HG03571 (cell line): Measurements from ENCODE around the gene ELFN1.

Source experiments
- ATAC-seq: cut with Tn5 transposase; IDR thresholded peaks from one replicate; pipeline ENCODE4 v1.9.1; 2021; ENCODE audit not compliant: unreplicated experiment

ELFN1 gene

DNA sequence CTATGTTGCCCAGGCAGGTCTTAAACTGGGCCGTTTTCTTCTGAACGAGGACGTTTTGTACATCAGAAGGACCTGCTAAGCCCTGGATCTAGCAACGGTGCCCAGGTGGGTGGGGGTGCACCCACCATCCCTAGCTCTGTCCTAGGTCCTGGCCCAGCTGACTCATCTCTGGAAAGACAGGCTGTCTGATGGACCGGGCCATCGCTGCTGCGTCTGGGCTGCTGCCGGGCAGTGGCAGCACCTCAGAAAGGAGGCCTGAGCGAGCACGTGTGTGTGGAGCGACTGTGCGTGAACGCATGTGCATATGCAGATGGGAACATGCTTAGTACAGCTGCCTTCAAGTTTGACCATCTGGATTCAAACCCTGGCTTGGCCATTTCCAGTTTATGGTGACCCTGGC, 7.3 kb upstream of the ELFN1 start:
- no peak for ATAC-seq

DNA sequence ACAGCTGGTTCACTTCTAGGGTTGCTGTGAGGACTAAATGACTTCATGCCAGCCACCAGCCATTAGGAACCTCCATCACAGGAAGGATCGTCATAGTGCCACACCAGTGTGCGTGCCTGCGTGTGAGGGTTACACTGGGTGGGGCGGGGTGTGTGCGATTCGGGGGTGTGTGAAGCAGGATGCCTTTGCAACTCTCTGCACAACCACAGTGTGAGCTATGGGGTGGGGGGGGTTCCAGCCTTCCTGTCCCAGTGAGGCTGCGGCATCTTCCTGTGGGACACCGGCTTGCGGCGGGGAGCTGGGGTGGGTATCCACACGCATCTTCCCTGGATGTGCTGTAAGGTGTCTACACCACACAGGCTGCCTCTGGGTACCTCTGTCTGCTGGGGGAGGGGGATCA, 6.9 kb upstream of the ELFN1 start:
- ATAC-seq, result no peak

DNA sequence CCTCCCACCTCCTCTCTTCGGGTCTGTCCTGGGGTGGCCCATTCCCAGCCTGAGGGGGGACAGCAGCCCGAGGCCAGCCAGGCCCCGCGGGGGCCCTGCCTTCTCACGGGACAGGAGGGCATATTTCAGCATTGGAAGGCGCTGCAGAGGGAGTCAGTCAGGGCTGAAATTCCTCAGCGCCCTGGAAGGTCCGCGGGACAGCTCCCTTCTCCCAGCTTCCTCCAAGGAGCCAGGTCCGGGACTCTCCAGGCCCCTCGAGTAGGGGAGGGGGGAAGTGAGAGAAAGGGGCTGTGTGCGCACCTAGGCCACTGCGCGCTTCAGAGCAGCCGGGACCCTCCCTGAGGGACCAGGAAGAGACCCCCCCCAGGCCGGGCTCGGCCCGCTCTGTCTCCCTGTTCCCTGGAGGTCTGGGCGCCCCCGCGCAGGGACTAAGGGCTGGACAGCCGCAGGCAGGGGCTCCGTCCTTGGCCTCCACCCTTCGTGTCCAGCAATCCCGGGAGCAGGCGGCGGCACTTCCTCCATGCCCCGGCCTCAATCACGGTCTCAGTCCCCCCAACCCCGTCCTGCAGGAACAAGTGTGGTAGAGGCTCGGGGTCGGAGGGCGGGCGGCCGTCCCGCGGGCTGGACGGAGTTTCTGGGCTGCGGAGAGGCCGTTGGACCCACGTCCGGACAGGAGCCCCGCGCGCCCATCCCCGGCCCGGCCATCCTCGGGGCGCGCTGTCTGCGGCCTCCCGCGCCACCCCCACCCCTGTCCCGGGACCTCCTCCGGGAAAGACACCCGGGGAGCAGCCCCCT, 6.0 kb upstream of the ELFN1 start:
- no peak for ATAC-seq

DNA sequence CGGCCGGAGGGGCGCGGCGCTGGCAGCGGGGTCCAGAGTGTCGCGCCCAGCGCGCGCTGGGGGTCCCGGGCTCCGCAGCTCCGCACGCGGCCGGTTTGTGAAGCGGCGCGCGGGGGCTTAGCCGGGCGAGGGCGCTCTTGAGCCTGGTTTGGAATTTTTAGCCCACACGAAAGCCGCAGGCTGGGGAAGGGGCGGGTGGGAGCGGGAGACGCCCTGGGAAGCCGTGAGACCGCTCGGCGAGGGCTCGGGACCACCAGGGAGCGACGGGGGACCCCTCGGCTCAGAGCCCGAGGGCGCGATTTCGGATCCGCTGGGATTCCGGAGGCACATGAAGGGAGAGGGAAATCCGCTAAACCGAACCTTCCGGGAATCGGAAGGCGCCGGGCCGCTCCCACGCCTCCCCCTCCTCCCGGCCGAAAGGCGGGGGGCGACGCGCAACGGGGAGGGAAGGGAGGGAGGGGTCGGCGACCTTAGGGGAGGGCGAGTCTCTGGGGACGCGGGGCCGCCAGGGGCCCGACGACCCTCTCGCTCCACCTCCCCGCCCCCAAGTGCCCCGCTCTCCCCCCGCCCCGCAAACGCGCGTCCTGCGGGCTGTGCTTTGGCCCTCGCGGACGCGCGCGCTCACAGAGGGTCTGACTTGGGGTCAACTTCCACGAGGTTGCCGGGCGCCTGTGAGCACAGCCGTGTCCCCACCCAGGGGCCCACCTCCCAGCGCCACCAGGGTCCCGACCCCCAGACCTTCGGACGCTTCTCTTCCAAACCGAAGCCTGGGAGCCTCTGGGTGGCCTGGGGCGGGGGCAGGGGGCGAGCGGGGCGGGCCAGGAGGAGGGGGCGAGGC, 5.1 kb upstream of the ELFN1 start:
- ATAC-seq, result no peak

DNA sequence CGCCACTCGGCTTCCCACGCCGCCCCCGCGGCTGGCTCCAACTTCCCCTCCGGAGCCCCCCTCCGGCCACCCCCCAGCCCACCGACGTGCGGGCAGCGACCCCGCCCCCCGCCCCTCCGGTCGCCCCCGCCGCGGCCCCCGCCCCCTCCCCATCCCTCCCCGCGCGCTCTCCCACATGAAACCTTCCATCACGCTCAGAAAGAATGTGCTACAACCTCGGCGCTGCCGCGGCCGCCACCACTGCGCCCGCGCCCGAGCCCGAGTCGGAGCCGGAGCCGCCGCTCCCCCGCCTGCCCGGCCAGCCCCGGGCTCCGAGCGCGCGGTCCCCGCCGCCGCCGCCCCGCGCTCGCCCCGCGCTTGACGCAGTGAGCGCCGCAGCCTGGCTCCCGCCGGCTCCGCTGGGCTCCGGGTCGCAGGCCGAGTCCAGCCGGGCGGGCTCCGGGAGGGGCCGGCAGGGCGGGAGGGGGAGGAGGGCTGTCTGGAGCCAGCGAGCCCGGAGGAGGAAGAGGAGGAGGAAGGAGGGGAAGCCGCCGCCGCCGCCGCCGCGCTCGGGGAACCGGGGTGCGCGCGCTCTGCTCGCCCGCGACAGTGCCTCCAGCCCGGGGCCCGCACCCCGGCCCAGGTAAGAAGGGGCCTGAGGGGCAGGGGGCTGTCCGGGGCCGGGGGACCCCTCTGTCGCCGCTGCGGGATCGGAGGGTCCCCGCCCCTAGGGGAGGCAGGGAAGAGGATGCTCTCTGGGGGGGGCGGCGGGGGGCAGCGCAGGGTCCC, 4.3 kb upstream of the ELFN1 start:
- ATAC-seq, result no peak

DNA sequence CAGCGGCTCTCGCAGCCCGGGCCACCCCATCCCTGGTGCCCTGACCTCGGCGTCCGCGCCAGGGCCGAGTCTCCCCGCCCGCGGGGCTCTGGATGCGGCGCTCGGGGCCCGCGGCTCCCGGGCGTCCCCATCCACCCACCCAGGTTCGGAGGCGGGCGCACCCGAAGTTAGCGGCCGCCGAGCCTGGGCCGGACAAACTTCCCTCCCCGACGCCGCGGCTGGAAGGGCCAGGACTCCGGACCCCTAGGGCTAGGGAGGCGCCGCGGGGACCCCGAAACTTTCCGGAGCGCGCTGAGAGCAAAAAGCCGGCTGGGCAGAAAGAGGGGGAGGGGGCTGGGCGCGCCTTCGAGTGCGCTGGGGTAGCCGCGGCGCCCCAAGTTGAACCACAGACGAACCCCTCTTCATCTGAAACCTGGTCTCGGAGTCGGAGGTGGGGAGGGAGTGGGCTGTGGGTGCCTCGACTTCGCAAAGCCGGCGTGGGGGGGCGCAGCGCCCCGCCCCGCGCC, 3.7 kb upstream of the ELFN1 start:
- ATAC-seq, result no peak

DNA sequence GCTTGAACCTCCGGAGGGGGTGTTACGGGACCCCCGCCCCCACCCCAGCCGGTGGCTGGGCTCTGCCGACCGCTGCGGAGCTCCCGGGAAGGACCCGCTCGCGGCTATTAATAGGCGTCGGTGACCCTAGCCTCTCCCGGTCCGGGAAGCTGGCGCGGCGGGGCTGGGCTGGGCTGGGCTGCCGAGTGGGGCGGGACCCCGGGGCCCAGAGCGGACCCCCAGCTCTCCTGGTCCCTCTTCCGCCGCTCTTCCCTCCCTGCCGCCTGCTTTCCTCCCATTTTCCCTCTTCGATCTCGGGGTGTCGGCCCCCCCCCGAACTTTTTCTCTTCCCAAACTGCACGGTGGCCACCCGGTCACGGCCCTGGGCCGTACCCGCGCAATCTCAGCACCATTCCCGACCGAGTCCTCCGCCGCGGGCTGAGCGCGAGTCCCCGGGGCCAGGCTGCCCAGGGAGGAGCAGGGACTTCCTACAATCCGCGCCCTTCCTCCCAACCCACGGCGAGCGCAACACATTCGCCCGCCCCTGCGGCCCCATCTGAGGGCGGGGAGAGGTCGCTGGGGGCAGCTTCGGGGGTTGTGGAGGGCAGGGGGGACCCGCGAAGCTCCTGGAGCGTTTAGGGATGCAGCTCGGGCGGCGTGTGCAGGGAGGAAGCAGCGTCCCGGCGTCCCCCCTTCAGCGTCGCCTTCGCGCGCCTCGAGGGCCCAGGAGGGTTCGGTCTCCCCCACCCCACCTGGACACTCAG, 3.1 kb upstream of the ELFN1 start:
- no peak for ATAC-seq

DNA sequence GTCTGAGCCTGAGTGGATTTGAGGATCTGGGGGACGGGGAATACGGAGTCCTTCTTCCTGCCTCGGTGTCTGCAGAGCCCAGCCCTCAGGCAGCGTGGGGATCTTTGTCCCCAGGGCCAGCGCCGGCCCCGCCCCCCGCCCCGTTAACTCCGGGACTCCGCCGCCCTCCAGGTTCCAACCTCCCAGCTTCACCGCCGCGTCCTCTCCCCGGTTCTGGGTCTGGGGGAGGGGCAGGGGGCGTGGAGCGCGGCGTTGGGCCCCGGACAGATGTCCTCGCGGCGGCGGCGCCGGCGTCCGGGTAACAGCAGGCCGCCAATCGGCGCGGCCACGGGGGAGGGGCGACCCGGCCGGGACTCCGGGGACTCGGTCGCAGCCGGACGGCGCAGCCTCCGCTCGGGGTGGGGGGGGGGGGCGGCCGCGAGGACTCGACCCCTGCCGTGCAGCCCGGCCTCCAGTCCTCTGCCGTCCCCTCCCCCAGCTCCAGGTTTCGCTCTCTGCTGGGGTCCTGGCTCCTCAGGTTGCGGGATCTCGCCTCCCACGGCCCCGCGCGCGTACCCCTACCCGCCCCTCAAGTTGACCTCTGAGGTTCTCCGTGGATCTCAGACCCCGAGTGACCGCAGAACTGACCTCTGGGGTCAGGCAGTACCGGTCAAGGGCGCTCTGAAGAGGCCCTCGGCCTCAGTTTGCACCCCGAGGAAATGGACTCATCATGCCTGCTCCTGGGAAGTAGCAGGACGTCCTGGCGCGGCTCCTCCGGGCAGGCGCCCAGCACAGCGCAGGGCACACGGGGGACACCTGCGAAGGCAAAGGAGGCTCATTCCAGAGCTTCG, 2.3 kb upstream of the ELFN1 start:
- ATAC-seq, result no peak

DNA sequence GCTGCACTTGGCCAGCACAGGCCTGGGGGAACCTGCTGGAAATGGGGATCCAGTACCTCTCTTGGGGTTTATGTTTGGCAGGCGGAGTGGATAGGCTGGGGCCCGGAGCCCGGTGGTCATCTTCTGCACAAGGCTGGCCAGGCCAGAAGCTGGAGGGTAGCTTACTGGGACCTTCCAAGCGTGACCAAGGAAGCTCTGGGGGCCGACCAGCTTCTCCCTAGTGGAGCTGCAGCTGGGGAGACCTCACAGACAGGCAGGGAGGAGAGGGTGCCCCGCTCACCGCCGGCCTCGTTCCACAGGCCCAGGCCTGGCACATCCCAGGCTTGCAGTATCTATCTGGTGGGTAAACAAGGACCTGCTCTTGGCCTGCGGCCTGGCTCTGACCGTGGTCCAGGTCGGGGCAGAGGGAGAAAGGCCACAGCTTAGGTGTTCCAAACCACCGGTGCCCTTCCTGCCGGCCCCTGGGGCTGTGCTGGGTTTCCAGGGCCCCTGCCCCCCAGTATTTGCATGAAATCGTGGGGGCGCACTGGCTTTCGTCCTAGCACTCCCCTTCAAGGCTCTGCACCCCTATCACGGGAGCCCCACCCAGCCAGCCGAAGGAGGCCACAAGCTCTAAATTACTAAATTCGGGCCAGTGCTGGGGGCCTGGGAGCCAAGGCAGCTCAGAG, 1.5 kb upstream of the ELFN1 start:
- no peak for ATAC-seq

DNA sequence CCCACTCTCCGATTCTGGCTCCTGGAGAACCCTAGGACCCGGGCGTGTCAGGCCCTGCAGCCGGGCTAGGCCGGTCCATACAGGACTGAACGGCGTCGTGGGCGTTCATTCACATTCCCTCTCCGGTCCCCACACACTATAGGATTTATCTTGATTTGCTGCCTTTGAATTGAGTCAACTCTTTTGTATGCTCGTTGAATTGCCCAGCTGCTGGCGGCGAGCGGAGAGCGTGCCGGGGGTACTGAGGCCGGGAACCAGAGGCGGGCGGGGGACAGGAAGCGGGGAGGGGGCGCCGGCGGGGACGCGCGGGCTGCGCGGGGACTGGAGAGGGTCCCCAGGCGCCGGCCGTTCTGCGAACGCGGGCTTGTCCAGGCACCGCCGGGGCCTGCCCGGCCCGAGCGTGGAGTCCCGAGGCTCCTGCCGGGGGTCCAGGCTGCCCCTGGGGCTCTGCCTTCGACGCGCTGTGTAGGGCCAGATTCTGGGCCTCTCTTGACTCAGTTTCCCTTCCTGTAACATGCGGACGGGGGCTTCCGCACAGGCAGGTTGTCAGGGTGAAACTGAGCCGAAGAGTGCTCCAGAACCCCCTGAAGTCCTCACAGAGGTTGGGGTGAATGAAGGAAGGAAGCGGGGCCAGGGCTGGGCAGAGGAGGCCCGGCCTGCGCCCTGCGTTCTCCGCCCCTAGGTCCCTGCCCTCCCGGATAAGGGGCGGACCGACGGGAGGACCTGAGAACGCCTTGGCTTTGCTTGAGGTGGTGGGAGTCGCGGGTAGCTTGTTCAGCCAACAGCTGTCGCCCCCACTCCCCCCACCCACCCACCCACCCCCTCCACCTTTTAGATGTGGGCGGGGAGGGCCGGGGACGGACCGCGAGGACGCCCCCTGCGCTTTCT, 769 bp upstream of the ELFN1 start:
- ATAC-seq, result no peak

DNA sequence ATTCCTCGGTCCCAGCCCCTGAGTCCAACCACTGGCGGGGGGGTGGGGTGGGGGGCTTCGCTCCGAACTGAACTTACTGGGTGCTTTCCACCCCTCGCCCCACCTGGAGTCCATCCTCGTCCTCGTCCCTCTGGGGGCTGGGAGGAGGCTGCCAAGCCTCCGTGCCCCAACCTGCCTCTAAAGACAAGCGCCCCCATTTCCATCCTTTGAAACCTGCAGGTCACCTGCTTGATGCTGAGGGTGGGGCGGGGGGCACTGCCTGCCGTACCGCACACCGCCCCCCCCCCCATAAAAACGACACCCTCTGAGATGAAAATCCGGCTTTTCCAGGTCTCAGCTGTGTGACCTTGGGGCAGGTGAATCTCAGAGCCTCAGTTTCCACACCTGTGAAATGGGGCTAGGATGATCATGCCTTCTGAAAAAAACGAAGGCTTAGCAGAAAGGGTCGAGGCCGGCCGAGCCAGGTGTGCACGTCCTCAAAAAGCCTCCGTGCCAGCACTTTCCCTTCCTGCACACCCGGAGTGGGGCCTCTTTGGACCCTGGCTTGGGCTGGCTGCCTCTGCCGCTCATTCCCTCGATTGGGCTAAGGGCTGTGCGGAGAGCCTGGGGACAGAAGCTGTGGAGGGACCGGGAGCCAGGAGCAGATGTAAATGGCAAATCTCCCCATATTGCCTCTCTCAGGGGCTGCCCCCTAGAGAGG, 967 bp downstream of the ELFN1 start:
- no peak for ATAC-seq

DNA sequence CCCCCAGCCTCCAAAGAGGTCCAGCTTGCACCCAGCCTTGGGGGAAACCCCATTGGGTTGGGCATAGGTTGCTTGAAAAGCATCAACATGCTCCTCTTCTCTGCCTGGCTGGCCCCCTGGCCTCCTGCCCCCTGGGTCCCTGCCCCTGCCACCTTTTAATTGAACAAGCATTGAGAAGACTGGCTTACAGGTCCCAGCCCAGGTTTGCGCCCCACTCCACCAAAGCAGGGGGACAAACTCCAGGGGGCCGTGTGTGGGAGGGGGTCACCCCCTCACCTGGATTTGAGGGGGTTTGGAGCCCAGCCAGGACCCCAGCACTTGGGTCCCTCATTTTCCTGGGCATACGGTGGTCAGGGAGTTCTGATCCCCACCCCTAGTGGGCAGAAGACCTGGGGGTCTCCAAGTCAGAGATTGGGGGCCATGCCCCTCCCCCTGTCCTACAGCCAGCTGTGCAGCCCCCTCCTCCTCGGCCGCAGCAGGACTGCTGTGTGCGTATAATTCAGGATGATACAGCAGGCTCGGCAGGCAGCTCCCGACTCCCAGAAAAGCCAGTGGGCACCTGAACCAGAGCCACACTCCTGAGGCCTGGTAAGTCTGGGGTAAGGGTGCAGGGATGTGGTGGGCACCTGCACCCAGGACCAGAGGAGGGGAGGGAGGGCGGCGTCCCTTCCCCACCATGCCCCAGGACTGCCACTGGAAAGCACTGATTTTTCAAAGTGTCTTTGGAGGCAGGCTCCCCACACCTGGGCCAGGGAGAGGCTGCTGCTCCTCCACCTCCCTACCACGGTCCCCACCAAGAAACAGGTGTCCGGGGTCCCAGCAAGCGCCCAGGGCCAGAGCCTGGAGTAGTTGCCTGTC, 1.7 kb downstream of the ELFN1 start:
- ATAC-seq, result no peak

DNA sequence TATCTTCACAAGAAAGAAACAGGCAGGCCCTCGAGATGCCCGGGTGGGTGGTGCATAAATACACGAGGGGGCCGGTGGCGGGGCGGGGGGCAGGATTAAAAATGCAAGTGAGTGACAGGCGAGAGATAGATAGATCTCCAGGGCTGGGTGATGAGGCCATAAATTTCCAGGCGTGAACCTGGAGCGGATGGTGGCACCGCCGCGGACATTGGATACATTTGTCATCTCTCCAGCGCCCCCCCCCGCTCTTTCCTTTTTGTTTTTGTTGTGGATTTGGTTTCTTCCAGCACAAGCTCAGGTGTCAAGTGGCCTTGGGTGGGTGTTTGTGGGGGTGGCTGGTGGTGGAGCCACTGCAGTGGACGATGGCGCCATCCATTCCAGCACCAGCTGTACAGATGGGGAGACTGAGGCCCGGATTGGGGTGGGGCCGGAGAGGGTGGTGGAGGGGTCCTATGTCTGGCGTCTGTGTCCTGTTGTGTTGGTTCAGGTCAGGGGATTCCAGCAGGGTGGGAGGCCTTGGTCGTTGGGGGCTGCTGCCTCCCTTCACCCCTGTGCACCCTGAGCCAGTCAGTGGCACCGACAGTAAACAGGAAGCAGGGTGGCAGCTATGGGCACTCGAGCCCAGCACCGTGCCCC, 2.9 kb downstream of the ELFN1 start:
- ATAC-seq, result no peak

DNA sequence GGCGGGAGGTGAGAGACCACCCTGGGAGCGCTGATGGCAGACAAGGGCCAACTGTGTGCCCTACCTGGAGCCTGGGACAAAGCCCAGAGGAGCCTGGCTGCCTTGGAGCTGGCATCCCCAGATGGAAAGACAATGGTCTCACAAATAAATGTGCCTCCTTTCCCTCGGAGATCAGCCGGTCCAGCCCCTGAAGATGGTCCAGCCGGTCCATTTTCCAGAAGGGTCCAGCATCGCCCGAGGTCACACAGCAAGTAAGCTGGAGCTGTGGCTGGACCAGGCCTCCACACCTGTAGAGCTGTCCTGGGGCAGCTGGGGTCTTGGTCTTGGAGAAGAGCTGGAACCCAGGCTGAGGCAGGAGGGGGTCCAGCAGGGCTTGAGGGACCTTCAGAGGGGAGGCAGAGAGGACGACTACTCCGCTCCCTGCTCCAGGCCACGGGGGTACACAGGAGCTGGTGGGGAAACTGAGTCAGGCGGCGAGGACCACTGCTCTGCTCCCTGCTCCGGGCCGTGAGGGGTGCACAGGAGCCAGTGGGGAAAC, 3.6 kb downstream of the ELFN1 start:
- no peak for ATAC-seq

DNA sequence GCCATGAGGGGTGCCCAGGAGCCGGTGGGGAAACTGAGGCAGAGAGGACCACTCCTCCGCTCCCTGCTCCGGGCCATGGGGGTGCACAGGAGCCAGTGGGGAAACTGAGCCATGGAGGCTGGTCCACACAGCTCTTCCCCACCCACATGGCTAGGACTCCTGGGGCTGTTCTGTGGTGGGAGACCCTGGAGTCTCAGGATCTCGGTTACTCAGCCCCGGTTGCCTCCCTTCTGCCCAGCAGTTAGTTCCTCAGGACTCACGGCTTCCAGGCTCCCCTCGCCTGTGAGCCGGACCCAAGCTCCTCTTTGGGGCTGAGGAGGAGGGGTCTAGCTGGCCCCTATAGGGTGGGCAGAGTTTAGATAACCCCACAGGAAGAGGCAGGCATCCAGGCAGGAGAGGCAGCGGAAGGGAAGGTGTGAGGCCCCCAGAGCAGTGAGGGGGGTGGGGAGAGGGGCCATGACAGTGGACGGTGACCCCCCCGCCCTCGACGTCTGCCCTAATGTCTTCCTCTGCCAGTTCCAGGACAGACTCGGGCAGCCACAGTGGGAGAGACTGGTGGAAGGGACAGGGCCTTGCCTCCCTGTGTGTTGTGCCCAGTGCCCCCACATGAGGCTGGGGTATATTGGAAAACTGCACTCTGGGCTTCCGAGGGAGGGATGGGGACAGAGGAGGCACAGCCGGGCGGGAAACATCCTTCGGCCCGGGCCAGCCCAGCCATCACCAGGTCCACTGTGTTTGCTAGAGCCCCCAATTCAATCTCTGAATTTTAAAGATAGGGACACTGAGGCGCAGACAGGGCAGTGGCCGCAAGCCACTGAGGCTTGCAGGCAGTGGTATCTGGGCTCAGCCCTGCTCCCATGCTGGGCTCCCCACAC, 4.3 kb downstream of the ELFN1 start:
- ATAC-seq, result no peak
